ENCODE measurements around the gene TRMT2B.
A peak's percentile ranks its signal among the peaks of the same experiment; 100 is the strongest.
"Not testable (repeated sequence)": the region's sequence is repeated elsewhere in the genome, so short reads cannot be mapped to it uniquely, and the experiment has no call there.

TRMT2B gene

DNA sequence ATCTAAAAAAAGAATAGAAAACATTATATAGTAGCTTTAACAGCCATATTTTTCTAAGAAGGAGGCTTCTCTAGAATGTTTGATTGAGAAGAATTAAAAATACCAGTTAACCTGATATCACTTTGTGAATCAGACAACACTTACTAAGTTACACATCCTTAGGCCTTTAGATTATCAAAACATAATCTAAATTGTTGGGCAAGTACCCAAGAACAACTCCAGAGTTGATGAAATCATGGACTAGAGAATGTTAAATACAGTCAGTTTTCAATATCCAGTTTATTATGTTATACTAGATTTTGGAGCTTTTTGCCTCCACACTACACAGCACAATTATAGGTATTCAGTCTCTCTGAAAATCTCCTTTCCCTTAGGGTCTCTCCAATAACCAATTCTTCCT, 42.8 kb downstream of the TRMT2B start:
- DNase-seq (ENCODE audit: low read depth in 2 of 2): no peak

DNA sequence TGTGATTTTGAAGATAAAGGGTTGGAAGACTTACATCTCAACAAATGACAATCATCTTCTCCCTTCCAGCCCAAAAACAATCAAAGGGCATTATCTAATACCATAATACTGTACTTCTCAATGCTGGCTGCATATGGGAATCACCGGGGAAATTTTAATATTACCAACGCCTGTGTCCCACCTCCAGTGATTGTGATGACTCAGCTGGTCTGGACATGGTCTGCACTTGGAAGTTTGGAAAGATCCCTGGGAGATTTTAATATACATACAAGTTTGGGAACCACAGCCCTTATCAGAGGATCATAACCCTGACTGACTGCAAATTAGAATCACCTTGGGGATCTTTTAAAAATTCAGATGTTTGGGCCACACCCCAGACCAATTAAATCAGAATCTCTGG, 52.5 kb downstream of the TRMT2B start:
- no peak for DNase-seq (ENCODE audit: low read depth in 2 of 2)

DNA sequence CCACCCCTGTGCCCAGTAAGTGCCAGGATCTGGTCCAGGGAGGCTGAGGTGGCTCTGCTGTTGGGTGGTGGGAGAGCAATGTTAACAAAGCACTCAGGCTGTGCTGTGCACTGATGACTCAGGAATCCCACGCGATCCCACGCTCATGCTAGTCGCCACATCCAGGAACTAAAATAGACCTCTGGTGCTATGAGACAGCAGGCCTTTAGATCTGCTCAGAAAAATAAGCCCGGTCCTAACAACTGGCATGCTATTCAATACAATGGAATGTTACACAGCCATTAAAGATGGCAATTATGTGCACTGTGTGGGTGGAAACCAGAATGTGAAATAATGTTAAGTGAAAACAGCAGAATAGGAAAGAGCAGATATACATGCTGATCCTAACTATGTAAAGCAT, 56.4 kb downstream of the TRMT2B start:
- DNase-seq (ENCODE audit: low read depth in 2 of 2): peak in 1 of 2 donors; percentile 5

DNA sequence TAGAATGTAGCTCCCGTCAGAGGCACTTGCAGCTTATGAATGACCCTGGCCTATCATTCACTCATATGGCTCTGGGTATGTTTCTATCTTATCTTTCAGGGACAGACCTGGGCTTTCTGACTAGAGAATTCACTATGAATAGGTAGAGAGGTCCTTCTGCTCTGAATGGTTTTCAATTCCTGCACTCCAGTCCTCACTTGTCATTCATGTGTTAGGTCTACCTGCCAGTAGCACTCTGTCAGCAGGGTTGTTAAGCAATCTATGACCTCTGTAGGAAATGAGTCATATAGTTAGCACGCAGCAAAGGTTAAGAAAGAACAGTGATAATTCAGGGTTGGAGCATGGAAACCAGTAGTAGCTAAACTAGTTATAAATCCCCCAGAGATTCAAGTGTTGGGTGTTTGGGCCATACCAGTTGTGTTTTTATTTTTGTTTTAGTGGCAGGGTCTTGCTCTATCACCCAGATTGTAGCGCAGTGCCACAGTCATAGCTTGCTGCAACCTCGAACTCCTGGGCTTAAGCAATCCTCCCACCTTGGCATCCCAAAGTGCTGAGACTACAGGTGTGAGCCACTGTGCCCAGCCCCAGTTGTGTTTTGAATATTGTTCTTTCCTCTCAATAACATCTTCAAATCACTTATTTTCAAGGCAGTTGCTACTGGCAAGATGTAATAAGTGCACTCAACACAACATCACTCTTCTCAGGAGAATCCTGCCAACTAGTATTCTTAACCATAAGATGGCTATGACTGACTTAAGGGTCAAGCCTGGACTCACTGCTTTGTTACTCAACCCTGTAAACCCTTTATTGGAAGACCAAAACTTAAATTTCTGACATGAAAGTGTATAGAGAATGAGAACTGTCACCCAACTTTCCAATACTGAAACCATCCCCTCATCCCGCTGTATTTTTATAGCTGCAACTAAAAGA, 57.3 kb downstream of the TRMT2B start:
- no peak for DNase-seq (ENCODE audit: low read depth in 2 of 2)

DNA sequence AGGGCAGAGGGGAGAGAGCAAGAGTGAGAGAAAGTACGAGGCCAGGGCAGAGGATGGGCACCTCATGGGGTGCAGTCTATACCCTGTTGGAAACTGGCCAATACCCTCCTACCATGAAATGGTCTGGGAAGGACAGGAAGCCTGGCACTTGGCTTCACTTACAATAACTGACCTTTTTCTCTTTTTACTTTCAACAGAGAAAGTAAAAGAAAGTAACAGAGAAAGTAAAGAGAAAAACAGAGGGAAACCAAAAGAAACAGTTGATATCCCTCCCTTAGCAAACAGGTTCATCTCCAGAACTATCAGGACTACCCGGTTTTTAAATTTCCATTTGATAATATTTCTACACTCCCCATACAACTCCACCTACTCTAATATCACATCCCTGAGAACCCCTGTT, 61.8 kb downstream of the TRMT2B start:
- DNase-seq (ENCODE audit: low read depth in 2 of 2): no peak

DNA sequence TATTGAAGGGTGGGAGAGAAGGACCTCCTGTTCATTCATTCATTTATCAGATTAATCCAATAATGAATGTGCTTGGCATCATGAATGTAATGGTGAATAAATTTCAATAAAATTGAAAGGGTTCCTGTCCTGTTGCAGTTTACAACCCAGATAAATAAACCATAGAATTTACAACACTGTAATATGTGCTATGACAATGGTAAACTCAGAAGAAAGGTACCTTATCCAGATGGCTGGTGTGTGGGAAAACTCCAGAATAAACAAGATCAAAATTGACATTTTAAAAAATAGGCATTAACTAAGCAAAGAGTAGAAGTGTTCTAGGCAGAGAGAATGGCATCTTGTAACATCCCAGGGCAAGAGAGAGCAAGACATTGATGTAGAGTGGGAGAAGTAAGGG, 67.1 kb downstream of the TRMT2B start:
- DNase-seq (ENCODE audit: low read depth in 2 of 2): no peak

DNA sequence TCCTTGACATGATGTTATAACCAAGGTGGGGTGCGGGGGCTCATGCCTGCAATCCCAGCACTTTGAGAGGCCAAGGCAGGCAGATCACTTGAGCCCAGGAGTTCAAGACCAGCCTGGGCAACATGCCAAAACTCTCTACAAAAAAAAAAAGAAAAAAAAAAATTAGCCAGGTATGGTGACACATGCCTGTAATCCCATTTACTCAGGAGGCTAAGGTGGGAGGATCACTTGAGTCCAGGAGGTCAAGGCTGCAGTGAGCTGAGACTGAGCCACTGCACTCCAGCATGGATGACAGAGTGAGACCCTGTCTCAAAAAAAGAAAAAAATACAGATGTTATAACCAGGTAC, 70.4 kb downstream of the TRMT2B start:
- not testable (repeated sequence) for DNase-seq (ENCODE audit: low read depth in 2 of 2)

DNA sequence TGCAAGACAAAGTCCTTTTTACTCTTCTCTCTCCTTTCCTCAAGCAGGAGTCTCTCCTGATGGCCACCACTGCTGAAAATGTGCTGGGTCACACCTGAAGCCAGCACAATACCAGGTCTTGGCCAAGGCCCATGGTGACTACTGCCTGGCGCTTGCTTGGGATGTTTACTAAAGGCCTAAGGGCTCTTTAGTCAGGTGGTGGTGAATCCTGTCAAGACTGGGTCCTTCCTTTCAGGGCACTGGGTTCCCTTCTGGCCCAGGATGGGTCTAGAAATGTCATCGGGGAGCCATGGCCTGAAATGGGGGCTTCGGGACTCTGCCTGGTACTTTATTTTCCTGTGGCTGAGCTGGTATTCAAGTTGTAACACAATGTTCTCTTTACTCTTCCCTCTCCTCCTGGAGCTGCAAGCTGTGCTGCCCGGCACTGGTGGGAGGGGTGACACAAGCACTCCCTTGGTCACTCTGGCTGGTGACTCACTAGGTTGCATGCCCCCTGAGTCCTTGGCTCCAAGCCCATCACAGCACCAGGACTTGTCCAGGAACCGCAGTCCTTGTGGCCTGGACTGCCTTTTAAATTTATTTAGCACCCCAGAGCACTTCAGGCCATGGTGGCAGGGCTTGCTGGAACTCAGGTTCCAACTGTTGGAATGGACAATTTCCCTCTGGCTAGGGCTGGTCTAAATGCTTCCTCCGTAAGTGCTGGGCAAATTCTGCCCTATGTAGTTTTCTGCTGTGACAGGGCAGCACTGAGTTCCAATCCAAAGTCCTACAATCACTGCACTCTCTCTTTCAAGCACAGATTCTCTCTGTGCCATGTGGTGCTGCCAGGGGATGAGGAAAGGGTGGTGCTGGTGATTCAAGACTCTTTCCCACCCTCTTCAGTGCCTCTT, 71.1 kb downstream of the TRMT2B start:
- DNase-seq (ENCODE audit: low read depth in 2 of 2): no peak

DNA sequence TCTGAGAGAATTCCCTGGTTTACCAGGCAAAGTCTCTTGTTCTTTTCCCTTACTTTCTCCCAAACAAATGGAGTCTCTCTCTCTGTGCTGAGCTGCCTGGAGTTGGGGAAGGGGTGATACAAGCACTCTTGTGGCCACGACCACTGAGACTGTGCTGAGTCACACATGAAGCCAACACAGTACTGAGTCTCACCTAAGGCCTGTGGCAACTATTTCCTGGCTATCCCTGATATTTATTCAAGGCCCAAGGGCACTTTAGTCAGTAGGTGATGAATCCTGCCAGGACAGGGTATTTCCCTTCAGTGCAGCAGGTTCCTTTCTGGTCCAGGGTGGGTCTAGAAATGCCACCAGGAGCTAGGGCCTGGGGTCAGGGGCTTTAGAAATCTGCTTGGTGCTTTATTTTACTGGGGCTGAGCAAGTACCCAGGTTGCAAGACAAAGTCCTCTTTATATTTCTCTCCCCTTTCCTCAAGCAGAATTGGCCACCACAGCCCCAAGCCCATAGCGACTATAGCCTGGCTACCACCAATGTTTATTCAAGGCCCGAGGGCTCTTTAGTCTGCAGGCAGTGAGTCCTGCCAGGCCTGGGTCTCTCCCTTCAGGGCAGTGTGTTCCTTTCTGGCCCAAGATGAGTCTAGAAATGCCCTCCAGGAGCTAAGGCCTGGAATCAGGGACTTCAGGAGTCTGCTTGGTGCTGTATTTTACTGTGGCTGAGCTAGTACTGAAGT, 71.9 kb downstream of the TRMT2B start:
- no peak for DNase-seq (ENCODE audit: low read depth in 2 of 2)

DNA sequence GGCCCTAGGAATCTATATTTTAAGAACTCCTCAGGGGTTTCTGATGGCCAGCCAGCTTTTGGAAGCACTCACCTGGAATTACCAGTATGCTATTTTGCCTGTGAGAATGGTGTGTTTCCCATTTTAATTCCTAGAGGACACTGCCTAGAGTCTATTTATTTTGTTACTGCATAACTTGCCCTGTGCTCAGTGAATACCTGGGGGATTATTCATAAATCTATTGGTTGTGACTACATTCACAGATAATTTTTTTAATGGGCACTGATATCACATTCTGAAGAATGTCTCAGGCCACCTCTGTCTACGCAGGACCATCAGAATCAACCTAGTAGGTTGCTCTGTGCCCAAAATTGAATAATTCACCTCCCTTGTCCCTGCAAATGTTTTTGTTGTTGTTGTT, 75.7 kb downstream of the TRMT2B start:
- DNase-seq (ENCODE audit: low read depth in 2 of 2): no peak

DNA sequence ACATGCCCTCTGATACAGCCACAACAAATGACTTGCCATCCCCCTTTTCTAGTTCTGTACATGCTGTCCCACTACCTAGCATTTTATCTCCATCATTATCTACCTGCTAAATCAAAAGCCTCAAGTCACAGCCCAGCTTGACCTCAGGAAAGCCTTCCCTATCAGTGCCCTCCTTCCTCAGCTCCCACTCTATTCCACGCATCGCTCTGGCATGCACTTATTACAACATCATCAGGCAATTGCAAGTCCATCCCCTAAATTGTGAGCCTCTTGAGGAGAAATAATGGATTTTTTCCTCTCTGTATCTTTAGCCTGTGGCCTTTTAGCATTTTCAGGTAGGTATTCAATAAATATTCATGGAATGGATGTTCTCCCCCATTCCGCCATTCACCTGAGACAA, 76.7 kb downstream of the TRMT2B start:
- no peak for DNase-seq (ENCODE audit: low read depth in 2 of 2)

DNA sequence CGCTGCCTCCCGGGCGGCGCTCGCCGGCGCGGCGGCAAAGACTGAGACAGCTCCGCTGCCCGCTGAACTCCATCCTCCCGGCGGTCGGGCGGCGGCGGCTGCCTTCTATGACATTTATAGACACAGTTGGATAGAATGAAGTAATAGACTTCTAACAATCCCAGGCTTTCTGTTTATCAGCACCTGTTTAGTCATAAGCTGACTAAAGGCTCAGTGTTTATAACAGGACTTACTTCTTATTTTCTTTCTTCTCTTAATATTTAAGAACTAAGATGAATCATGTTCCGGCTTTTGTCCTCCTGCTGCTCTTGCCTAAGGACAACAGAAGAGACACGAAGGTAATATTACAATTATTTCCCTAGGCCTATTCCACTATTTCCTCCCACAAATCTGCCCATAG, 78.5 kb downstream of the TRMT2B start:
- no peak for DNase-seq (ENCODE audit: low read depth in 2 of 2)

DNA sequence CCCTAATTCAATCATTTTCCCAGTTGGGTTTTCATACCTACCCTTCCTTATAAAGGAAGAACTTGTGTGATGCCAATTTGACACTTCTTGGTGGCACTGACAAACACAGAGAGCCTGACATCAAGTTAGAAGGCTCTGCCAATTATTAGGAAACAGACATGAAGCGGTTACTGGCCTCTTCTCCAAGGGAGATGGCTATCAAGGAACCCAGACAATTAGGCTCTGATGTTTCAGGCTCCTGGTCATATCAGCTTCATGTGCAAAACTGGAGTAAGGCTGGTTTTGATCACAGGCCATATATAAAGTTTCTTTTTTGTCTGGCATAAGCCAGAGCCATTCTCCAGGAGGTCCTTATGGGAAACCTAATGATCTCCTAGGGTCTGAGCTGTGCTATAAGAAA, 82.0 kb downstream of the TRMT2B start:
- DNase-seq (ENCODE audit: low read depth in 2 of 2): no peak

DNA sequence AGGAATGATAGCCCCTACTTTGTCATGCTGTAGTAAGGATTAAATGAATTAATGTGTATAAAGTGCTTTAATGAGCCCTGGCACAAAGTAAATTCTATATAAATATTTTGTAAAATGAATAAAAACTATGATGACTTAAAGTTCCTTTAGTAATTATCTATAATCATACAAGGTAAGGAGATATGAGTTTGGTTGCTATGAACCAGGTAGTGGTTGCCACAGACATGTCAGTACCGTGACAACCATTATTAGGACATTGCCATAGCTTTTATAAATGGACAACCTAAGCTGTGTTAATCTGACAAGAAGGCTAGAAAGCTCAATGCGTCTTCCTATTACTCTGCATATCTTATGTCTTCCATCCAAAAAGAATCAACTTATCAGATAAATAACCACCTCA, 82.5 kb downstream of the TRMT2B start, which contains the start of gene ARL13A:
Gene ARL13A, plus strand, starts transcription at position 301 of the 400 bp plus-strand sequence. CDS start 3,982 bp downstream, outside the sequence.
- no peak for DNase-seq (ENCODE audit: low read depth in 2 of 2)

DNA sequence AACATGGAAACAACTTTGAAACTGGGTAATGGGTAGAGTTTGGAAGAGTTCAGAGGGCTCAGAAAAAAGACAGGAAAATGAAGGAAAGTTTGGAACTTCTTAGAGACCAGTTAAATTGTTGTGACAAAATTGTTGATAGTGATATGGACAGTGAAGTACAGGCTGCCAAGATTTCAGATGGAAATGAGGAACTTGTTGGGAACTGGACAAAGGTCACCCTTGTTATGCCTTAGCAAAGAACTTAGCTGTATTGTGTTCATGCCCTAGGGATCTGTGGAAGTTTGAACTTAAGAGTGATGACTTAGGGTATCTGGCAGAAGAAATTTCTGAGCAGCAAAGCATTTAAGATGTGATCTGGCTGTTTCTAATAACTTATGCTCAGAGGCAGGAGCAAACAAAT, 87.5 kb downstream of the TRMT2B start:
- no peak for DNase-seq (ENCODE audit: low read depth in 2 of 2)

DNA sequence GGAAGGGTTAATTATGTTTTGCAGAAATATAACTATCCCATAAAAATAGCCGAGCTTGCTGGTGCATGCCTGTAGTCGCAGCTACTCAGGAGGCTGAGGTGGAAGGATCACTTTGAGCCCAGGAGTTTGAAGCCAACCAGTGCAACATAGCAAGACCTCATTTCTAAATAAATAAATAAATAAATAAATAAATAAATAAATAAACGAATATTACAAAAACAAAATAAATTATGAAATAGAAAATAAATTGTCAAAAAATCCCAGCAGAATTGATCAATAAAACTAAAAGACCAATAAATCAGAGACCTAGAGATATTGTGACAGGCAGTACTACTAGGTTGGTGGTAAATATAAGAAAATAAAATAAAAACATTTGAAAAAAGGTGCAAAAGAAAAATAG, 89.1 kb downstream of the TRMT2B start:
- DNase-seq (ENCODE audit: low read depth in 2 of 2): no peak

Measured in stimulated activated CD8-positive, alpha-beta memory T cell treated with anti-CD3 and anti-CD28 coated beads, Interleukin-2, amount 100 ng/mL, for 48 hours (primary cell).